Pancreas (tissue), 10 donors: ENCODE measurements around the gene ATXN1. TPM values are rescaled to one million over a fixed set of nuclear protein-coding genes. Genes with fewer than 3 reads are reported as not detected.
A peak's percentile ranks its signal among the peaks of the same experiment; 100 is the strongest.

ENCODE experiments used
- ATAC-seq, 4 donors: fragments of 200-7000 bp; cut with Tn5 transposase; one replicate each; pipeline versions ENCODE4 v1.8.0 to v1.9.1; 2020; ENCODE audit warnings: mild to moderate bottlenecking in 4 of 4, moderate library complexity in 4 of 4
- DNase-seq, 6 donors: peaks; one replicate each; pipeline ENCODE4 v3.0.0-alpha.2; 2020
- FAIRE-seq: peaks from 2 replicates; lab custom pipeline; 2012; peaks lifted over from hg19 to GRCh38; lab: Jason Lieb, UNC
- H3K27ac ChIP-seq, 4 donors: fragments of 200-600 bp; sonication (generic); 1 replicate in 3 of 4; 2 replicates in 1 of 4; pipeline versions ENCODE4 v1.5.0 to v1.8.0; 2020
- H3K27me3 ChIP-seq, 4 donors: fragments of 200-600 bp; one replicate each; pipeline ENCODE4 v1.8.0; 2021
- H3K36me3 ChIP-seq, 3 donors: fragments of 200-600 bp; sonication (generic) in 1 of 3; one replicate each; pipeline versions ENCODE4 v1.5.0 to v1.8.0; 2020 to 2021
- H3K4me1 ChIP-seq, 3 donors: fragments of 200-600 bp; one replicate each; pipeline ENCODE4 v1.8.0; 2021
- H3K4me3 ChIP-seq, 4 donors: fragments of 200-600 bp; sonication (generic) in 2 of 4; one replicate each; pipeline versions ENCODE4 v1.5.0 to v1.8.0; 2020 to 2021
- H3K9me3 ChIP-seq, 4 donors: fragments of 200-600 bp; one replicate each; pipeline ENCODE4 v1.8.0; 2021
- CTCF ChIP-seq, 4 donors: fragments of 200-600 bp; sonication (generic) in 3 of 4; IDR thresholded peaks; one replicate each; pipeline versions ENCODE4 v1.5.0 to v1.8.0; 2021; ENCODE audit warnings: antibody characterized with exemption in 4 of 4
- whole genome bisulfite sequencing, 2 donors: extraction: QIAGEN DNeasy Blood & Tissue Kit; methylation state at CpG; one replicate each; pipeline ENCODE4 v1.1.7; 2013; 5-methylcytosine and 5-hydroxymethylcytosine counted together
- intact Hi-C, 3 donors: fragments of 100-400 bp; cut with DNase I; formaldehyde crosslinking; loops; one replicate each; pipeline versions ENCODE4 v1.11.1 to v1.14.2; 2022
- polyA plus RNA-seq, 2 donors: library from polyadenylated mRNA; stranded (reverse); fragments of 200-250 nt; gene quantifications; one replicate each; pipeline ENCODE4 v1.2.3, GENCODE V29; 2013
- total RNA-seq, 6 donors: library from RNA; stranded (reverse); fragmentation: NEBNext Ultra II Directional in 4 of 6; extraction: Animal tissue kit (Norgen Biotek cat#: 25700) in 4 of 6; gene quantifications; one replicate each; pipeline versions ENCODE4 v1.2.1 to v1.2.4, GENCODE V29; 2021 to 2023
- donor health status: healthy with polysubstance abuse.
- donor health status: DM: no; HTN: no; CAD: no; lungs with moderate emphysema.
- donor health status: DM: no; HTN: no; CAD: no.
- donor health status: control.
- donor health status: control.
- donor health status: Bipolar disorder and iron deficiency.
- donor health status: DM: yes; HTN: yes; CAD: no.
- donor health status: DM: no; HTN: no; CAD: no.
- donor health status: DM: no; HTN: no; CAD: no.
- donor health status: DM: yes; HTN: yes; CAD: no.

Gene ATXN1
- total and polyA plus RNA-seq, 8 donors, result 4.9 to 38.6 (median 20.5) TPM

- no peak for FAIRE-seq
- no peaks in the 10 kb centered on the region for H3K9me3 ChIP-seq
- ATAC-seq, result peak; percentile 62 to 90 (median 80)
- DNase-seq, result no peak
- 39 to 45% methylated on average over 13 of the region's 13 CpGs for WGBS, 2 donors
- H3K4me3 ChIP-seq, result no peak overlapping the region
- no peaks in the 10 kb centered on the region for H3K27me3 ChIP-seq
- peak overlapping the region; percentile 26 to 69 (median 40) for H3K27ac ChIP-seq
- TF ChIP-seq CTCF (IDR thresholded peaks at IDR 0.05), result no peak
- H3K36me3 ChIP-seq, result no peaks in the 10 kb centered on the region
- H3K4me1 ChIP-seq, result peaks cover 10 to 29% (median 23%) of the 10 kb centered on the region in 3 donors
- intact Hi-C loops, result no loop called here
Observed at GRCh38 chr6:16747232-16748024, 13.8 kb downstream of the ATXN1 start.

GRCh38 chr6:16746812-16747211, 14.4 kb downstream of the ATXN1 start:
- no peak for TF ChIP-seq CTCF (IDR thresholded peaks at IDR 0.05)
- no peak for DNase-seq
- H3K9me3 ChIP-seq, result no peaks in the 10 kb centered on the region
- peak overlapping the region in 3 of 4 donors; percentile 28 to 69 (median 51) for H3K27ac ChIP-seq
- 48 to 55% methylated on average over 3 of the region's 3 CpGs for whole genome bisulfite sequencing, 2 donors
- peak in 3 of 4 donors; percentile 37 to 53 (median 52) for ATAC-seq
- no peaks in the 10 kb centered on the region for H3K36me3 ChIP-seq
- H3K27me3 ChIP-seq, result no peaks in the 10 kb centered on the region
- H3K4me3 ChIP-seq, result no peak overlapping the region
- FAIRE-seq, result no peak
- intact Hi-C loops, result no loop called here
- H3K4me1 ChIP-seq, result peaks cover 10 to 28% (median 23%) of the 10 kb centered on the region in 3 donors

- Histone ChIP-seq H3K4me1 (peaks cover 10 to 25% (median 23%) of the 10 kb centered on the region in 3 donors), H3K9me3 (no peaks in the 10 kb centered on the region), H3K27me3 (no peaks in the 10 kb centered on the region), H3K36me3 (no peaks in the 10 kb centered on the region), H3K4me3 (no peak overlapping the region), H3K27ac (peak overlapping the region in 3 of 4 donors; percentile 28 to 69 (median 51))
- DNase-seq, result no peak
- ATAC-seq, result no peak
- 56 to 58% methylated on average over 3 of the region's 3 CpGs for WGBS, 2 donors
- intact Hi-C loops, result no loop called here
- no peak for TF ChIP-seq CTCF (IDR thresholded peaks at IDR 0.05)
- no peak for FAIRE-seq
Observed at GRCh38 chr6:16746401-16746800, 14.9 kb downstream of the ATXN1 start.

- Histone ChIP-seq H3K27me3 (no peaks in the 10 kb centered on the region), H3K9me3 (no peaks in the 10 kb centered on the region), H3K4me1 (peaks cover 10 to 25% (median 23%) of the 10 kb centered on the region in 3 donors), H3K27ac (no peak overlapping the region), H3K36me3 (no peaks in the 10 kb centered on the region), H3K4me3 (no peak overlapping the region)
- WGBS, 2 donors, result 81 to 86% methylated on average over 5 of the region's 5 CpGs
- no peak for DNase-seq
- no peak for ATAC-seq
- no peak for FAIRE-seq
- no peak for TF ChIP-seq CTCF (IDR thresholded peaks at IDR 0.05)
- intact Hi-C loops, result no loop called here
Observed at GRCh38 chr6:16743664-16744210, 17.5 kb downstream of the ATXN1 start.

- no peaks in the 10 kb centered on the region for H3K27me3 ChIP-seq
- no peak overlapping the region for H3K4me3 ChIP-seq
- WGBS, 2 donors, result 93 to 94% methylated on average over 1 of the region's 1 CpG
- ATAC-seq, result no peak
- no peak for DNase-seq
- no peak overlapping the region for H3K27ac ChIP-seq
- FAIRE-seq, result no peak
- H3K36me3 ChIP-seq, result no peaks in the 10 kb centered on the region
- H3K4me1 ChIP-seq, result peaks cover 5 to 22% (median 21%) of the 10 kb centered on the region in 3 donors
- no peaks in the 10 kb centered on the region for H3K9me3 ChIP-seq
- no peak for TF ChIP-seq CTCF (IDR thresholded peaks at IDR 0.05)
- intact Hi-C loops, result no loop called here
Observed at GRCh38 chr6:16742116-16742515, 19.1 kb downstream of the ATXN1 start.
